Vagina (tissue), 2 donors: ENCODE measurements around the gene LAMB4.

Source experiments
- POLR2A ChIP-seq, 2 donors: fragments of 450-650 bp; IDR thresholded peaks; one replicate each; pipeline ENCODE4 v1.6.1; 2017; ENCODE audit warnings: antibody characterized with exemption in 2 of 2, mild to moderate bottlenecking in 2 of 2, moderate library complexity in 2 of 2
- POLR2AphosphoS5 ChIP-seq, 2 donors: sonication (generic); formaldehyde crosslinking; IDR thresholded peaks; one replicate each; pipeline ENCODE4 v1.9.0; 2017; ENCODE audit warnings: antibody characterized with exemption in 2 of 2, mild to moderate bottlenecking in 2 of 2, low read depth in 1 of 2; ENCODE audit not compliant: insufficient read depth in 1 of 2
- TF ChIP-seq, protein P1 (sequence below), 3 experiments: fragments of 450-650 bp in 2 of 3; fragments of 200-600 bp in 1 of 3; sonication (generic) in 1 of 3; IDR thresholded peaks; one replicate each; pipeline ENCODE4 v1.5.1; 2017 to 2019; ENCODE audit warnings: antibody characterized with exemption in 3 of 3, mild to moderate bottlenecking in 2 of 3, moderate library complexity in 2 of 3

DNA sequence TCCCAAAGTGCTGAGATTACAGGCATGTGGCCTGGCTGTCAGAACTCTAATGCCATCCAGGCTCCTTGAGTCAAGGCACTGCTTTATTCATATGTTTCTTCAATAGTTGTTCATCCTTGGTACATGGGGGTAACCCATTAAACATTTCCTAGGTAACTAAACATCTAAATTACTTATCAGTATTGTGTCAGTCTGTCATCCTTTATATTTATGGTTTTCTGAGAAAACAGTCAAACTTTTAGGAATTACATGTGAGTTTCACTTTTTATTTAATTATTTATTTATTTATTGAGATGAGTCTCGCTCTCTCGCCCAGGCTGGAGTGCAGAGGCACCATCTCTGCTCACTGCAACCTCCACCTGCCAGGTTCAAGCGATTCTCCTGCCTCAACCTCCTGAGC lies 81.7 kb downstream of the LAMB4 start:
- TF ChIP-seq, protein P1, sequence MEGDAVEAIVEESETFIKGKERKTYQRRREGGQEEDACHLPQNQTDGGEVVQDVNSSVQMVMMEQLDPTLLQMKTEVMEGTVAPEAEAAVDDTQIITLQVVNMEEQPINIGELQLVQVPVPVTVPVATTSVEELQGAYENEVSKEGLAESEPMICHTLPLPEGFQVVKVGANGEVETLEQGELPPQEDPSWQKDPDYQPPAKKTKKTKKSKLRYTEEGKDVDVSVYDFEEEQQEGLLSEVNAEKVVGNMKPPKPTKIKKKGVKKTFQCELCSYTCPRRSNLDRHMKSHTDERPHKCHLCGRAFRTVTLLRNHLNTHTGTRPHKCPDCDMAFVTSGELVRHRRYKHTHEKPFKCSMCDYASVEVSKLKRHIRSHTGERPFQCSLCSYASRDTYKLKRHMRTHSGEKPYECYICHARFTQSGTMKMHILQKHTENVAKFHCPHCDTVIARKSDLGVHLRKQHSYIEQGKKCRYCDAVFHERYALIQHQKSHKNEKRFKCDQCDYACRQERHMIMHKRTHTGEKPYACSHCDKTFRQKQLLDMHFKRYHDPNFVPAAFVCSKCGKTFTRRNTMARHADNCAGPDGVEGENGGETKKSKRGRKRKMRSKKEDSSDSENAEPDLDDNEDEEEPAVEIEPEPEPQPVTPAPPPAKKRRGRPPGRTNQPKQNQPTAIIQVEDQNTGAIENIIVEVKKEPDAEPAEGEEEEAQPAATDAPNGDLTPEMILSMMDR (IDR thresholded peaks at IDR 0.05) = no peak
- TF ChIP-seq POLR2A (IDR thresholded peaks at IDR 0.05) = no peak
- no peak for TF ChIP-seq POLR2AphosphoS5 (IDR thresholded peaks at IDR 0.05; ENCODE audit: insufficient read depth in 1 of 2, low read depth in 1 of 2)
